Nephron (organoid): ENCODE data around the gene TOPBP1.

Experiments used
- H3K27ac Mint-ChIP-seq, 3 experiments: 2 replicates each; pipeline ENCODE4 v1.8.0; 2020; ENCODE audit warnings: mixed read lengths in 3 of 3, mild to moderate bottlenecking in 2 of 3, moderate library complexity in 1 of 3
- H3K27me3 Mint-ChIP-seq: 2 replicates; pipeline ENCODE4 v1.8.0; 2021; ENCODE audit warnings: low read depth, mild to moderate bottlenecking, moderate library complexity, mixed read lengths
- H3K36me3 Mint-ChIP-seq: 2 replicates; pipeline ENCODE4 v1.8.0; 2020; ENCODE audit warnings: low read depth, mixed read lengths
- H3K4me1 Mint-ChIP-seq: 2 replicates; pipeline ENCODE4 v1.8.0; 2020; ENCODE audit warnings: mixed read lengths
- H3K4me3 Mint-ChIP-seq, 3 experiments: 2 replicates each; pipeline ENCODE4 v1.8.0; 2020; ENCODE audit warnings: mild to moderate bottlenecking in 3 of 3, mixed read lengths in 3 of 3, moderate library complexity in 2 of 3
- H3K9me3 Mint-ChIP-seq: 2 replicates; pipeline ENCODE4 v1.8.0; 2020; ENCODE audit warnings: mixed read lengths
- TF ChIP-seq, protein P1 (sequence below), 3 experiments: fragments of 200-600 bp; sonication (generic); IDR thresholded peaks; one replicate each; pipeline ENCODE4 v1.5.0; 2021; ENCODE audit warnings: antibody characterized with exemption in 3 of 3; ENCODE audit not compliant: unreplicated experiment in 3 of 3

The TOPBP1 gene

DNA sequence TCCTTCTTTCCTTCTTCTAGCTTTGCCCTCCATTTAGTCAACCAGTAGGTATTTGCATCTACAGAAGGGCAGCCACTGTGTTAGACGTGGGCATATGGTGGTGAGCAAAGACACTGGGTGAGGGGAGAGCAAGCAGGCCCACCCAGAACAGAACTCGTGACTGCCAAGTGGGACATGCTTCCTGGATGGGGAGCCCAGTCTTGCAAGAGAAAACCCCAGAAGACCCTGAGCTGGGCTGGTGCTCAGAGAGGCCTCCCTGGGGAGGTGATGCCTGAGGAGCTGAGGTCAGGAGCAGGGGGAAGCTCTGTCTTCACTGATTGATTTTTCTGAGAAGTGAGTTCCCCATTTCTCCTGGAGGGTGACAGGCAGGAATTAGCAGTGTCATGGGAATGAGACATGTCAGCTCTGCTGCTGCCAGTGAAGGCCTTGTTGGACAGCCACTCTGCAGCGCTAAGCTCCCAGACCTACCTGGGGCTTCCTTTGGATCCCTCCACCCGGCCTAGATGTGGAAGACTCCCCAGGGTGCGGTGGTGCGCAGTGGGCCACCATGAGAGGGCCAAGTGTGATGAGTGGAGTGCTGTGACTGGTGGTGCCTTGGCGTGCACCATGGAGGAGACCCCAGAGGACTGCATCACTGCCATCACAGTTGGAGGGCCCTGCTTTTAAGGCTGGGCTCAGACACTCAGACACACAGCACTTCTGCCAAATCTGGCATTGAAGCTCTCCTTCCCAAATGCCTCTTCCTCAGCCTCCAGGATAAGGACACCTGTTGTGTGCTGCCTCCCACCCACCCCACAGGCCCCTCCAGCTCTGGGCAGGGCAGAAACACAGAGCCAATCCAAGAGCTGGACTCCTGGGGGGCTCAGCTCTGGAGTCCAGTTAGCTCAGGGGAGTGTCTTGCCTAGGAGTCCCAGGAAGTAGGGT lies 40.0 kb upstream of the TOPBP1 start:
- H3K4me3 Mint-ChIP-seq = no peak overlapping the region
- TF ChIP-seq, protein P1, sequence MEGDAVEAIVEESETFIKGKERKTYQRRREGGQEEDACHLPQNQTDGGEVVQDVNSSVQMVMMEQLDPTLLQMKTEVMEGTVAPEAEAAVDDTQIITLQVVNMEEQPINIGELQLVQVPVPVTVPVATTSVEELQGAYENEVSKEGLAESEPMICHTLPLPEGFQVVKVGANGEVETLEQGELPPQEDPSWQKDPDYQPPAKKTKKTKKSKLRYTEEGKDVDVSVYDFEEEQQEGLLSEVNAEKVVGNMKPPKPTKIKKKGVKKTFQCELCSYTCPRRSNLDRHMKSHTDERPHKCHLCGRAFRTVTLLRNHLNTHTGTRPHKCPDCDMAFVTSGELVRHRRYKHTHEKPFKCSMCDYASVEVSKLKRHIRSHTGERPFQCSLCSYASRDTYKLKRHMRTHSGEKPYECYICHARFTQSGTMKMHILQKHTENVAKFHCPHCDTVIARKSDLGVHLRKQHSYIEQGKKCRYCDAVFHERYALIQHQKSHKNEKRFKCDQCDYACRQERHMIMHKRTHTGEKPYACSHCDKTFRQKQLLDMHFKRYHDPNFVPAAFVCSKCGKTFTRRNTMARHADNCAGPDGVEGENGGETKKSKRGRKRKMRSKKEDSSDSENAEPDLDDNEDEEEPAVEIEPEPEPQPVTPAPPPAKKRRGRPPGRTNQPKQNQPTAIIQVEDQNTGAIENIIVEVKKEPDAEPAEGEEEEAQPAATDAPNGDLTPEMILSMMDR (IDR thresholded peaks at IDR 0.05; ENCODE audit: unreplicated experiment in 3 of 3) = no peak
- H3K36me3 Mint-ChIP-seq = no peaks in the 10 kb centered on the region
- no peaks in the 10 kb centered on the region for H3K9me3 Mint-ChIP-seq
- H3K27me3 Mint-ChIP-seq = peaks cover 4% of the 10 kb centered on the region
- H3K4me1 Mint-ChIP-seq = no peaks in the 10 kb centered on the region
- H3K27ac Mint-ChIP-seq = no peak overlapping the region

DNA sequence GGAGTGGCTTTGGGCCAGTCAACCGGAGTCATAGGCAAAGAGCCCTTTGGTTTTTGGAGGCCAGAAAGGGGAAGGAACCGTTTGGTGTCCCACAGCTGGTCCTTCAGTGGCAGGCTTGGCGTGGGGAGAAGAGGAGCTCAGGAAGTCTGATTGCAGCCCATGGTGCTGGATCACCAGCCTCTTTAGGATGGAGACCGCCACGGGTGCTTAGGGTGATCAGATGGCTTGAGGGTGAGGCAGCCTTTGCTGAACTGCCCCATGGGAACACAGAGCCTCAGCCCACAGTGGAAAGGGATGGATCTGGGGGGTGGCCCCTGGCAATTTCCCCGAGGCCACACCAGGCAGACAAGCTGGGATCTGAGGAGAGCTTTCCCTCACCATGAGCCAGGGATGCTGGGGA lies 38.6 kb upstream of the TOPBP1 start:
- Mint-ChIP-seq H3K27ac (no peak overlapping the region), H3K27me3 (peaks cover 4% of the 10 kb centered on the region), H3K36me3 (no peaks in the 10 kb centered on the region), H3K4me1 (no peaks in the 10 kb centered on the region), H3K9me3 (no peaks in the 10 kb centered on the region), H3K4me3 (no peak overlapping the region)
- TF ChIP-seq, protein P1 (IDR thresholded peaks at IDR 0.05; ENCODE audit: unreplicated experiment in 3 of 3) = no peak

DNA sequence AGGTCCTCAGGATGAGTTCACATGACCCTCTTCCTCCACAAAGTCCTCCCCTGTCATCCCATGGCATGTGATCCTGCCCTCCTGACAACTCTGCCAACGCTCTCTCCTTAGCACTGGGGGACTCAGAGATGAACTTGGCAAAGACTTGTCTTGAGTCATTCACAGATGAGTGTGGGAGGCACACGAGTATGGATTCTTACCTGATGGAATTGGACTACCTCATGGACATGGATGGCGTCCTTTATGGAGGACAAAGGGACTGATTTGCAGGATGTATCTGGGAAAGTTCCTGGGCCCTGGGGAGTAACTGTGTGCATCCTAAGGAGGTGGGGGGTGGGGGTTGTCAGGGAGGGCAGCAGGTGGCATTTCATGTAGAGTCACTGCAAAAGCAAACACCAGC lies 38.2 kb upstream of the TOPBP1 start:
- Mint-ChIP-seq H3K9me3 (no peaks in the 10 kb centered on the region), H3K27ac (no peak overlapping the region), H3K27me3 (peaks cover 4% of the 10 kb centered on the region), H3K4me3 (no peak overlapping the region), H3K36me3 (no peaks in the 10 kb centered on the region), H3K4me1 (no peaks in the 10 kb centered on the region)
- TF ChIP-seq, protein P1 (IDR thresholded peaks at IDR 0.05; ENCODE audit: unreplicated experiment in 3 of 3) = no peak

DNA sequence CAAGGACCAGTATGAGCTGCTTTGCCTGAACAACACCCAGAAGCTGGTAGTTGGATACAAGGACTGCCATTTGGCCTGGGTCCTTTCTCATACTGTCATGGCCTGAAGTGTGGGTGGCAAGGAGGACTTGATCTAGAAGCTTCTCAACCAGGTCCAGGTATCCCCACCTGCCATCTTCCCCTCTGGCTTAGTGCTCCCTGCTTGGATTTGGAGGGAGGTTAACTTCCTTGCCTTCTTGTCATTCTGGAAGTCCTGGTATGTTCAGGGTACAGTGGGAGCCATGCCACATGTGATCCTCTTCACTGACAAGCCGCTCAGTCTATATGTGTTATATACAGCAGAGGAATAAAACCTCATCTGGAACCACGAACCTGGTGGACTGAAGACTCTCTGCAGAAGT lies 37.7 kb upstream of the TOPBP1 start:
- TF ChIP-seq, protein P1 (IDR thresholded peaks at IDR 0.05; ENCODE audit: unreplicated experiment in 3 of 3) = no peak
- Mint-ChIP-seq H3K27me3 (peaks cover under 1% of the 10 kb centered on the region), H3K4me3 (no peak overlapping the region), H3K27ac (no peak overlapping the region), H3K9me3 (no peaks in the 10 kb centered on the region), H3K36me3 (no peaks in the 10 kb centered on the region), H3K4me1 (no peaks in the 10 kb centered on the region)

DNA sequence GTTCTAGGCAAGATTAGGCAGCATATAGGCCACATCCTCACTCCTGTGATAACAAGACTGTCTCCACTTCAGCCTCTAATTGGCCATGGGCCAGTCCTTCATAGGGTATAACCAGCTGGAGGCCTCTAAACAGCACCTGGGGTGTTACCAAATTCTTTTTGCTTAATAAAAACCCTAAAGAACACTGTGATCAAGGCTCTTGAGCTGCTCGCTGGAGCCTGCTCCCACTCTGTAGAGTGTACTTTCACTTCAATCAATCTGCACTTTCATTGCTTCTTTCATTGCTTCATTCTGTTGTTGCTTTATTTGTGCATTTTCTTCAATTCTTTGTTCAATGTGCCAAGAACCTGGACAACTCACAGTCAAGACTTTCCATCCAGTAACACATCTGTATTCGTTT lies 36.2 kb upstream of the TOPBP1 start:
- TF ChIP-seq, protein P1 (IDR thresholded peaks at IDR 0.05; ENCODE audit: unreplicated experiment in 3 of 3) = no peak
- H3K9me3 Mint-ChIP-seq = no peaks in the 10 kb centered on the region
- H3K4me1 Mint-ChIP-seq = no peaks in the 10 kb centered on the region
- no peaks in the 10 kb centered on the region for H3K36me3 Mint-ChIP-seq
- H3K4me3 Mint-ChIP-seq = no peak overlapping the region
- H3K27me3 Mint-ChIP-seq = no peaks in the 10 kb centered on the region
- H3K27ac Mint-ChIP-seq = no peak overlapping the region
